SU-DHL-6 (cell line): ENCODE measurements around the gene WNT7A.
A peak's percentile ranks its signal among the peaks of the same experiment; 100 is the strongest.

Source experiments
- H2AFZ ChIP-seq: fragments of 200-600 bp; sonication (generic); 2 replicates; pipeline ENCODE4 v1.6.1; 2014; ENCODE audit warnings: low read depth, mild to moderate bottlenecking, moderate library complexity, mixed read lengths, antibody characterized with exemption, low read length; ENCODE audit not compliant: severe bottlenecking
- H3F3A ChIP-seq: fragments of 200-600 bp; shearing (Covaris generic); 2 replicates; pipeline ENCODE4 v1.6.0; 2016; ENCODE audit warnings: antibody characterized with exemption, mild to moderate bottlenecking; ENCODE audit not compliant: insufficient read depth
- H3K27ac ChIP-seq: fragments of 200-600 bp; sonication (generic); 2 replicates; pipeline ENCODE4 v1.5.1; 2016; ENCODE audit warnings: low read depth, mild to moderate bottlenecking, low read length, moderate library complexity, mixed read lengths
- H3K27me3 ChIP-seq: fragments of 200-600 bp; sonication (generic), shearing (Covaris generic); 2 replicates; pipeline ENCODE4 v1.6.0; 2014; ENCODE audit warnings: mild to moderate bottlenecking, low read length
- H3K36me3 ChIP-seq: fragments of 200-600 bp; sonication (generic); 2 replicates; pipeline ENCODE4 v1.6.1; 2014; ENCODE audit warnings: mild to moderate bottlenecking, low read length, mixed read lengths
- H3K4me2 ChIP-seq: fragments of 300-600, 200-600 bp; shearing (Covaris generic), sonication (generic); 2 replicates; pipeline ENCODE4 v1.6.0; 2014; ENCODE audit warnings: low read length, low read depth, mild to moderate bottlenecking; ENCODE audit not compliant: poor library complexity, severe bottlenecking
- H3K4me3 ChIP-seq: fragments of 200-600 bp; sonication (generic); 2 replicates; pipeline ENCODE4 v1.5.1; 2014; ENCODE audit warnings: antibody characterized with exemption, low read length, mild to moderate bottlenecking, mixed read lengths; ENCODE audit not compliant: insufficient read depth, poor library complexity, severe bottlenecking
- H3K79me2 ChIP-seq: fragments of 200-600 bp; sonication (generic); 2 replicates; pipeline ENCODE4 v1.6.1; 2014; ENCODE audit warnings: mild to moderate bottlenecking, low read length, moderate library complexity; ENCODE audit not compliant: insufficient read depth
- H3K9ac ChIP-seq: fragments of 200-600 bp; sonication (generic); 2 replicates; pipeline ENCODE4 v1.7.0; 2014; ENCODE audit warnings: mild to moderate bottlenecking, low read length
- H3K9me2 ChIP-seq: fragments of 200-600 bp; sonication (generic); replicated peaks from 2 replicates; pipeline ENCODE4 v1.6.1; 2014; ENCODE audit warnings: low read length; ENCODE audit not compliant: insufficient read depth
- H3K9me3 ChIP-seq: fragments of 200-600 bp; sonication (generic); 2 replicates; pipeline ENCODE4 v1.6.1; 2014; ENCODE audit warnings: low read length, mixed read lengths; ENCODE audit not compliant: insufficient read depth
- H4K20me1 ChIP-seq: fragments of 200-600 bp; sonication (generic); 2 replicates; pipeline ENCODE4 v1.6.1; 2014; ENCODE audit warnings: low read depth, mild to moderate bottlenecking, antibody characterized with exemption, low read length, moderate library complexity, mixed read lengths
- CTCF ChIP-seq: fragments of 200-600 bp; sonication (generic); IDR thresholded peaks from one replicate; pipeline ENCODE4 v1.5.1; 2017; ENCODE audit warnings: antibody characterized with exemption, mild to moderate bottlenecking, low read length, moderate library complexity; ENCODE audit not compliant: insufficient read depth, poor library complexity, severe bottlenecking
- EZH2phosphoT487 ChIP-seq: fragments of 200-600 bp; sonication (generic), shearing (Covaris generic); conservative IDR thresholded peaks from 2 replicates; pipeline ENCODE4 v1.6.1; 2018; ENCODE audit warnings: mild to moderate bottlenecking, antibody characterized with exemption, low read length, moderate library complexity, mixed read lengths

Gene WNT7A

DNA sequence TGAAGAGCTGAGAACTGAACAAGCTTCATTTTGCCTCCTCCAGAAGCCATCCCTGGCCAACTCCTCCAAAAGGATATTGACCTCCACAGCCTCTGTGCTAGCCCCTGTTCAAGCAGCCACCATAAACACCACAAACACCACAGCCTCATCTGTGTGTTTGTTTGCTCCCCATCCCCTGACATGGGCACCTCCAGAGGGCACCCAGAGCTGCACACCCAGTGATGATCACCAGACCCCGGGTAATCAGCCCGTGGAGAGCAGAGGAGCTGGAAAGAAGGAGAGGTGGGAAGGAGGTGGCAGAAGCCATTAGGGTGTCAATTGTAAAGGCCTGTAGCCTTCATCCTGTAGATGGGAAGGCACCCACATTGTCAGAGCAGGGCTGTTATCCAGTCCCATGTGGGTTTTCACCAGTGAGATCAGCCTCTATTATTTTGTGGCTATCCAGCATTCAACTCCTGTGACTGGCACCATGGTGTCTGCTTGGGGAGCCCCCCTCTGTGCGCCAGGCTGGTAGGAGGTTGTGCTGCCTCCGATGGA lies 6.8 kb upstream of the WNT7A start:
- no peaks in the 10 kb centered on the region for H3K27me3 ChIP-seq
- TF ChIP-seq CTCF: no peak
- no peak overlapping the region for H3K9ac ChIP-seq

GRCh38 chr3:13885704-13886010 lies 5.8 kb upstream of the WNT7A start:
- Histone ChIP-seq H3K9me3 (no peaks in the 10 kb centered on the region), H4K20me1 (no peaks in the 10 kb centered on the region), H3K9me2 (no peaks in the 10 kb centered on the region), H3F3A (no peaks in the 10 kb centered on the region), H2AFZ (no peak overlapping the region), H3K4me3 (no peak overlapping the region), H3K27me3 (no peaks in the 10 kb centered on the region), H3K36me3 (no peaks in the 10 kb centered on the region), H3K4me2 (no peak overlapping the region), H3K9ac (no peak overlapping the region), H3K79me2 (no peaks in the 10 kb centered on the region), H3K27ac (no peak overlapping the region)
- TF ChIP-seq EZH2phosphoT487 (no peak), CTCF (peak; percentile 17)

More for the DNA sequence above, 6.8 kb upstream of the WNT7A start:
- Histone ChIP-seq H3F3A (no peaks in the 10 kb centered on the region), H3K9me2 (no peaks in the 10 kb centered on the region), H3K27ac (no peak overlapping the region), H3K4me3 (no peak overlapping the region), H2AFZ (no peak overlapping the region), H3K36me3 (no peaks in the 10 kb centered on the region), H3K9me3 (no peaks in the 10 kb centered on the region), H3K4me2 (no peak overlapping the region), H4K20me1 (no peaks in the 10 kb centered on the region), H3K79me2 (no peaks in the 10 kb centered on the region)

GRCh38 chr3:13884851-13885703 lies 5.2 kb upstream of the WNT7A start:
- Histone ChIP-seq H2AFZ (no peak overlapping the region), H3K27me3 (no peaks in the 10 kb centered on the region), H3F3A (no peaks in the 10 kb centered on the region), H4K20me1 (no peaks in the 10 kb centered on the region), H3K79me2 (no peaks in the 10 kb centered on the region), H3K9ac (no peak overlapping the region), H3K27ac (no peak overlapping the region), H3K36me3 (no peaks in the 10 kb centered on the region), H3K9me3 (no peaks in the 10 kb centered on the region), H3K4me3 (no peak overlapping the region), H3K4me2 (no peak overlapping the region), H3K9me2 (no peaks in the 10 kb centered on the region)
- TF ChIP-seq CTCF: peak; percentile 85
- no peak for TF ChIP-seq EZH2phosphoT487
